PC-3 (cell line): Measurements from ENCODE around the gene DAB1. TPM values are rescaled to one million over a fixed set of nuclear protein-coding genes. Genes with fewer than 3 reads are reported as not detected.

Experiments
- ATAC-seq: fragments of 200-7000 bp; cut with Tn5 transposase; 2 replicates; pipeline ENCODE4 v1.9.1; 2020; ENCODE audit warnings: mild to moderate bottlenecking, moderate library complexity
- BruUV-seq: library from RNA; stranded (reverse); fragments of 400-500 nt; replicated peaks from 2 replicates; lab custom pipeline; 2021; lab: Mats Ljungman, UMichigan
- CTCF ChIA-PET: fragments of 300-600 bp; sonication (Branson Sonifier 250); formaldehyde crosslinking; loops from one replicate; lab custom pipeline; 2022; ENCODE audit warnings: antibody characterized with exemption; lab: Charles Lee
- POLR2A ChIA-PET: fragments of 300-600 bp; sonication (Branson Sonifier 250); formaldehyde crosslinking; loops from one replicate; lab custom pipeline; 2022; ENCODE audit warnings: antibody characterized with exemption; ENCODE audit not compliant: unreplicated experiment; lab: Charles Lee
- DNase-seq: peaks from one replicate; pipeline ENCODE4 v3.0.0-alpha.2; 2015
- H2AFZ ChIP-seq: fragments of 300-600 bp; sonication (generic); 2 replicates; pipeline ENCODE4 v1.6.0; 2016; ENCODE audit warnings: antibody characterized with exemption, low read length
- H3F3A ChIP-seq: fragments of 300-600 bp; sonication (generic); one replicate; pipeline ENCODE4 v1.6.0; 2017; ENCODE audit warnings: antibody characterized with exemption, low read length, control low read depth, mild to moderate bottlenecking; ENCODE audit not compliant: unreplicated experiment
- H3K27ac ChIP-seq: fragments of 300-600 bp; sonication (generic); 2 replicates; pipeline ENCODE4 v1.5.1; 2016; ENCODE audit warnings: mild to moderate bottlenecking, low read length
- H3K27me3 ChIP-seq: fragments of 300-600 bp; sonication (generic); 2 replicates; pipeline ENCODE4 v1.6.1; 2016; ENCODE audit warnings: low read length, mixed read lengths
- H3K36me3 ChIP-seq: fragments of 300-600 bp; sonication (generic); 2 replicates; pipeline ENCODE4 v1.6.1; 2016; ENCODE audit warnings: low read depth, mixed run types, low read length, mixed read lengths
- H3K4me1 ChIP-seq: fragments of 300-600 bp; sonication (generic); 2 replicates; pipeline ENCODE4 v1.5.1; 2016; ENCODE audit warnings: low read length; ENCODE audit not compliant: insufficient read depth
- H3K4me2 ChIP-seq: fragments of 300-600 bp; sonication (generic); 2 replicates; pipeline ENCODE4 v1.6.0; 2016; ENCODE audit warnings: low read length
- H3K4me3 ChIP-seq: fragments of 300-600 bp; sonication (generic); 2 replicates; pipeline ENCODE4 v1.5.1; 2016; ENCODE audit warnings: mild to moderate bottlenecking, low read length, mixed read lengths
- H3K79me2 ChIP-seq: fragments of 300-600 bp; sonication (generic); 2 replicates; pipeline ENCODE4 v1.6.1; 2017; ENCODE audit warnings: low read length, mixed read lengths
- H3K9ac ChIP-seq: fragments of 300-600 bp; sonication (generic); 2 replicates; pipeline ENCODE4 v1.6.0; 2016; ENCODE audit warnings: mild to moderate bottlenecking, low read length
- H3K9me2 ChIP-seq: fragments of 300-600 bp; sonication (generic); replicated peaks from 2 replicates; pipeline ENCODE4 v1.6.1; 2016; ENCODE audit warnings: mixed run types, low read length, mixed read lengths
- H3K9me3 ChIP-seq: fragments of 300-600 bp; sonication (generic); 2 replicates; pipeline ENCODE4 v1.6.1; 2016; ENCODE audit warnings: low read length, mixed read lengths
- H4K20me1 ChIP-seq: fragments of 300-600 bp; sonication (generic); 2 replicates; pipeline ENCODE4 v1.6.1; 2016; ENCODE audit warnings: low read length, mixed read lengths
- CTCF ChIP-seq: fragments of 300-600 bp; sonication (generic); conservative IDR thresholded peaks from 2 replicates; pipeline ENCODE4 v1.5.1; 2017; ENCODE audit warnings: antibody characterized with exemption, low read depth, mild to moderate bottlenecking, low read length
- EZH2 ChIP-seq: fragments of 300-600 bp; sonication (generic); IDR thresholded peaks from one replicate; pipeline ENCODE4 v1.6.1; 2017; ENCODE audit warnings: antibody characterized with exemption, mild to moderate bottlenecking, low read length; ENCODE audit not compliant: unreplicated experiment
- EZH2phosphoT487 ChIP-seq: fragments of 300-600 bp; sonication (generic); IDR thresholded peaks from 2 replicates; pipeline ENCODE4 v1.6.1; 2018; ENCODE audit warnings: mild to moderate bottlenecking, antibody characterized with exemption, low read length, borderline replicate concordance
- intact Hi-C: fragments of 100-400 bp; cut with micrococcal nuclease; formaldehyde crosslinking; loops from 2 replicates; pipeline ENCODE4 v1.9.0; 2023
- total RNA-seq: library from RNA; depleted of rRNA; stranded (reverse); fragments of >200 nt; gene quantifications from 2 replicates; pipeline ENCODE4 v1.2.3, GENCODE V29; 2014

The DAB1 gene
- total RNA-seq, 1 experiment from 2014 or later, result not detected

GRCh38 chr1:57321776-57322175, 102.1 kb downstream of the DAB1 start:
- DNase-seq, result no peak
- Histone ChIP-seq H3K9me3 (no peaks in the 10 kb centered on the region), H3K9ac (no peak overlapping the region), H3K36me3 (no peaks in the 10 kb centered on the region), H3K4me3 (no peak overlapping the region), H4K20me1 (no peaks in the 10 kb centered on the region), H2AFZ (no peak overlapping the region), H3K4me2 (no peak overlapping the region), H3K4me1 (no peaks in the 10 kb centered on the region), H3K27ac (no peak overlapping the region), H3K27me3 (0 out of 2 replicates have a peak, but pooled peaks cover 3% of the 10 kb centered on the region), H3K79me2 (no peaks in the 10 kb centered on the region), H3F3A (no peaks in the 10 kb centered on the region), H3K9me2 (no peaks in the 10 kb centered on the region)
- TF ChIP-seq CTCF, result no peak
- TF ChIP-seq EZH2, result no peak
- no peak for TF ChIP-seq EZH2phosphoT487
- ATAC-seq, result no peak
- no TSS peak for BruUV-seq
- CTCF ChIA-PET, result no interaction called here
- POLR2A ChIA-PET, result no interaction called here
- intact Hi-C loops, result no loop called here

GRCh38 chr1:57319791-57320190, 104.1 kb downstream of the DAB1 start:
- POLR2A ChIA-PET, result no interaction called here
- no peak for DNase-seq

More at GRCh38 chr1:57319791-57320190, 104.1 kb downstream of the DAB1 start:
- CTCF ChIA-PET, result no interaction called here
- ATAC-seq, result no peak
- H4K20me1 ChIP-seq, result no peaks in the 10 kb centered on the region
- intact Hi-C loops, result no loop called here
- H3K9me3 ChIP-seq, result no peaks in the 10 kb centered on the region
- no peaks in the 10 kb centered on the region for H3K9me2 ChIP-seq
- no peak overlapping the region for H3K9ac ChIP-seq
- no peaks in the 10 kb centered on the region for H3K79me2 ChIP-seq
- H3K4me1 ChIP-seq, result no peaks in the 10 kb centered on the region
- no peak overlapping the region for H3K27ac ChIP-seq
- H3F3A ChIP-seq, result no peaks in the 10 kb centered on the region
- 0 out of 2 replicates have a peak, but pooled peaks cover 3% of the 10 kb centered on the region for H3K27me3 ChIP-seq
- H3K4me3 ChIP-seq, result no peak overlapping the region
- TF ChIP-seq CTCF (no peak), EZH2phosphoT487 (no peak), EZH2 (no peak)
- H3K4me2 ChIP-seq, result no peak overlapping the region
- no TSS peak for BruUV-seq
- H3K36me3 ChIP-seq, result no peaks in the 10 kb centered on the region
- H2AFZ ChIP-seq, result no peak overlapping the region
